Right cardiac atrium (tissue), 5 donors: ENCODE measurements around the gene RWDD2A. TPM values are rescaled to one million over a fixed set of nuclear protein-coding genes. Genes with fewer than 3 reads are reported as not detected.

Experiments used
- ATAC-seq, 2 donors: fragments of 200-7000 bp; cut with Tn5 transposase; one replicate each; pipeline versions ENCODE4 v1.8.0 to v1.9.1; 2020; ENCODE audit warnings: moderate library complexity in 2 of 2, mild to moderate bottlenecking in 1 of 2
- DNase-seq, 3 donors: peaks; one replicate each; pipeline ENCODE4 v3.0.0-alpha.2; 2020
- H3K27ac ChIP-seq: one replicate; pipeline ENCODE4 v1.5.1; 2013; ENCODE audit warnings: mild to moderate bottlenecking, low read length, control low read depth, moderate library complexity
- H3K27me3 ChIP-seq: one replicate; pipeline ENCODE4 v1.6.1; 2013; ENCODE audit not compliant: control insufficient read depth, insufficient read depth
- H3K4me1 ChIP-seq: one replicate; pipeline ENCODE4 v1.6.1; 2013; ENCODE audit warnings: low read length; ENCODE audit not compliant: control insufficient read depth, insufficient read depth
- H3K4me3 ChIP-seq: one replicate; pipeline ENCODE4 v1.5.1; 2013; ENCODE audit warnings: low read length, control low read depth
- H3K9me3 ChIP-seq: one replicate; pipeline ENCODE4 v1.6.1; 2013; ENCODE audit warnings: low read length; ENCODE audit not compliant: control insufficient read depth
- WGBS: extraction: QIAGEN DNeasy Blood & Tissue Kit; methylation state at CpG from one replicate; pipeline ENCODE4 v1.1.7; 2013; 5-methylcytosine and 5-hydroxymethylcytosine counted together
- intact Hi-C, 4 donors: fragments of 100-400 bp; cut with DNase I; formaldehyde crosslinking; loops; one replicate each; pipeline versions ENCODE4 v1.11.0 to v1.14.0; 2022 to 2023
- polyA plus RNA-seq: library from polyadenylated mRNA; stranded (reverse); fragments of 200-250 nt; gene quantifications from one replicate; pipeline ENCODE4 v1.2.3, GENCODE V29; 2013
- total RNA-seq, 4 donors: library from RNA; stranded (reverse); fragmentation: NEBNext Ultra II Directional; extraction: Animal tissue kit (Norgen Biotek cat#: 25700); gene quantifications; one replicate each; pipeline ENCODE4 v1.2.1, GENCODE V29; 2021
- donor health status: healthy with polysubstance abuse.
- donor health status: DM: no; HTN: yes; CAD: no.
- donor health status: DM: no; HTN: no; CAD: no.
- donor health status: DM: no; HTN: yes; CAD: no; lungs with severe emphysema.
- donor health status: DM: yes; HTN: yes; CAD: no.

The RWDD2A gene
- total and polyA plus RNA-seq, 5 donors: 3.6 to 6.3 (median 5.4) TPM

GRCh38 chr6:83226517-83226916 lies 33.4 kb downstream of the RWDD2A start:
- no peak overlapping the region for H3K4me3 ChIP-seq
- no peak for DNase-seq
- no peak overlapping the region for H3K27ac ChIP-seq
- no peaks in the 10 kb centered on the region for H3K27me3 ChIP-seq
- ATAC-seq: no peak
- H3K9me3 ChIP-seq: no peaks in the 10 kb centered on the region
- intact Hi-C loops: no loop called here
- 42% methylated on average over 1 of the region's 1 CpG for WGBS
- no peaks in the 10 kb centered on the region for H3K4me1 ChIP-seq

- ATAC-seq (no peak), DNase-seq (no peak)
- H3K9me3 ChIP-seq: no peaks in the 10 kb centered on the region
- intact Hi-C loops: no loop called here
- H3K4me3 ChIP-seq: no peak overlapping the region
- no peaks in the 10 kb centered on the region for H3K27me3 ChIP-seq
- no peaks in the 10 kb centered on the region for H3K4me1 ChIP-seq
- WGBS: 54% methylated on average over 1 of the region's 1 CpG
- H3K27ac ChIP-seq: no peak overlapping the region
Observed at GRCh38 chr6:83231146-83231545, 38.0 kb downstream of the RWDD2A start.

- WGBS: 74% methylated on average over 3 of the region's 3 CpGs
- no peak overlapping the region for H3K4me3 ChIP-seq
- ATAC-seq (no peak), DNase-seq (no peak)
- no peaks in the 10 kb centered on the region for H3K27me3 ChIP-seq
- no peaks in the 10 kb centered on the region for H3K9me3 ChIP-seq
- no peak overlapping the region for H3K27ac ChIP-seq
- H3K4me1 ChIP-seq: no peaks in the 10 kb centered on the region
- intact Hi-C loops: no loop called here
Observed at GRCh38 chr6:83247471-83247870, 54.3 kb downstream of the RWDD2A start.

Other genes starting within 250 kb of the RWDD2A start
- gene UBE3D, start 127.5 kb upstream of the RWDD2A start, total RNA-seq: 1 to 10 TPM; 2.8 to 4.1 (median 3.8) TPM
- gene UBE3D, start 127.5 kb upstream of the RWDD2A start, polyA plus RNA-seq: 2.3 TPM
- 10 to 100 TPM; 19.1 to 19.9 (median 19.5) TPM for gene DOP1A, start 125.7 kb upstream of the RWDD2A start, total RNA-seq
- 6.5 TPM for gene DOP1A, start 125.7 kb upstream of the RWDD2A start, polyA plus RNA-seq
- 10 to 100 TPM; 15.1 to 31.1 (median 18.5) TPM for gene PGM3, start 92 bp upstream of the RWDD2A start, total RNA-seq
- gene PGM3, start 92 bp upstream of the RWDD2A start, polyA plus RNA-seq: 5.8 TPM
- 10 to 100 TPM; 34.8 to 43.7 (median 39.7) TPM for gene ME1, start 237.7 kb downstream of the RWDD2A start, total RNA-seq
- gene ME1, start 237.7 kb downstream of the RWDD2A start, polyA plus RNA-seq: 33.2 TPM